ENCODE data around the gene DYNLT4.

The DYNLT4 gene

GRCh38 chr1:44806704-44807363 lies at the start of gene DYNLT4:
TSS of gene DYNLT4 (minus strand) at chr1:44807351. CDS start at chr1:44806668, 683 bp downstream.
- Histone ChIP-seq H3K9ac (ENCODE audit: low read length) (peak within 1 kb of the TSS; percentile 96), H3K4me1 (ENCODE audit: control insufficient read depth, insufficient read depth, low read length) (peaks cover 49% of the 10 kb centered on the region)

GRCh38 chr1:44855742-44856141 lies 48.6 kb upstream of the DYNLT4 start:
- Histone ChIP-seq H3K9ac (ENCODE audit: low read length) (no peak overlapping the region), H3K27me3 (ENCODE audit: control insufficient read depth, insufficient read depth, low read length) (no peaks in the 10 kb centered on the region), H3K27ac (ENCODE audit: low read depth, low read length) (no peak overlapping the region), H3K9me3 (ENCODE audit: control insufficient read depth, insufficient read depth, low read depth, low read length) (no peaks in the 10 kb centered on the region), H3K36me3 (ENCODE audit: control insufficient read depth, insufficient read depth, low read length) (peaks cover 9% of the 10 kb centered on the region; the same call in 1 of the 2 replicates), H3K4me3 (ENCODE audit: low read depth, low read length) (no peak overlapping the region), H3K4me1 (ENCODE audit: control insufficient read depth, insufficient read depth, low read length) (peaks cover 7% of the 10 kb centered on the region)

More at GRCh38 chr1:44806704-44807363, at the start of gene DYNLT4:
- H3K4me3 ChIP-seq (ENCODE audit: low read depth, low read length): peak within 1 kb of the TSS; percentile 20; the same call in 1 of the 2 replicates
- H3K27me3 ChIP-seq (ENCODE audit: control insufficient read depth, insufficient read depth, low read length): no peaks in the 10 kb centered on the region
- H3K27ac ChIP-seq (ENCODE audit: low read depth, low read length): peak within 1 kb of the TSS; percentile 97
- H3K36me3 ChIP-seq (ENCODE audit: control insufficient read depth, insufficient read depth, low read length): peaks cover 43% of the 10 kb centered on the region
- H3K9me3 ChIP-seq (ENCODE audit: control insufficient read depth, insufficient read depth, low read depth, low read length): no peaks in the 10 kb centered on the region

- Histone ChIP-seq H3K9ac (ENCODE audit: low read length) (no peak overlapping the region), H3K27ac (ENCODE audit: low read depth, low read length) (no peak overlapping the region), H3K4me1 (ENCODE audit: control insufficient read depth, insufficient read depth, low read length) (peaks cover 5% of the 10 kb centered on the region; the same call in 1 of the 2 replicates), H3K9me3 (ENCODE audit: control insufficient read depth, insufficient read depth, low read depth, low read length) (no peaks in the 10 kb centered on the region), H3K4me3 (ENCODE audit: low read depth, low read length) (no peak overlapping the region), H3K27me3 (ENCODE audit: control insufficient read depth, insufficient read depth, low read length) (no peaks in the 10 kb centered on the region), H3K36me3 (ENCODE audit: control insufficient read depth, insufficient read depth, low read length) (peaks cover 13% of the 10 kb centered on the region; the same call in 1 of the 2 replicates)
Observed at GRCh38 chr1:44854970-44855369, 47.8 kb upstream of the DYNLT4 start.

- no peaks in the 10 kb centered on the region for H3K9me3 ChIP-seq (ENCODE audit: control insufficient read depth, insufficient read depth, low read depth, low read length)
- H3K4me1 ChIP-seq (ENCODE audit: control insufficient read depth, insufficient read depth, low read length): peaks cover 11% of the 10 kb centered on the region; the same call in 1 of the 2 replicates
- H3K27ac ChIP-seq (ENCODE audit: low read depth, low read length): no peak overlapping the region
- H3K9ac ChIP-seq (ENCODE audit: low read length): no peak overlapping the region
- H3K4me3 ChIP-seq (ENCODE audit: low read depth, low read length): no peak overlapping the region
- H3K27me3 ChIP-seq (ENCODE audit: control insufficient read depth, insufficient read depth, low read length): no peaks in the 10 kb centered on the region
- H3K36me3 ChIP-seq (ENCODE audit: control insufficient read depth, insufficient read depth, low read length): peaks cover 13% of the 10 kb centered on the region; the same call in 1 of the 2 replicates
Observed at GRCh38 chr1:44853201-44853600, 46.0 kb upstream of the DYNLT4 start.

GRCh38 chr1:44851308-44851707 lies 44.2 kb upstream of the DYNLT4 start:
- Histone ChIP-seq H3K9me3 (ENCODE audit: control insufficient read depth, insufficient read depth, low read depth, low read length) (no peaks in the 10 kb centered on the region), H3K36me3 (ENCODE audit: control insufficient read depth, insufficient read depth, low read length) (peaks cover 8% of the 10 kb centered on the region; the same call in 1 of the 2 replicates)

GRCh38 chr1:44849575-44850132 lies 42.5 kb upstream of the DYNLT4 start:
- H3K27me3 ChIP-seq (ENCODE audit: control insufficient read depth, insufficient read depth, low read length): no peaks in the 10 kb centered on the region
- no peak overlapping the region for H3K9ac ChIP-seq (ENCODE audit: low read length)
- H3K36me3 ChIP-seq (ENCODE audit: control insufficient read depth, insufficient read depth, low read length): 0 out of 2 replicates have a peak, but pooled peaks cover 4% of the 10 kb centered on the region
- H3K27ac ChIP-seq (ENCODE audit: low read depth, low read length): no peak overlapping the region
- H3K4me1 ChIP-seq (ENCODE audit: control insufficient read depth, insufficient read depth, low read length): peaks cover 11% of the 10 kb centered on the region; the same call in 1 of the 2 replicates
- H3K9me3 ChIP-seq (ENCODE audit: control insufficient read depth, insufficient read depth, low read depth, low read length): no peaks in the 10 kb centered on the region
- no peak overlapping the region for H3K4me3 ChIP-seq (ENCODE audit: low read depth, low read length)

More at GRCh38 chr1:44851308-44851707, 44.2 kb upstream of the DYNLT4 start:
- Histone ChIP-seq H3K4me3 (ENCODE audit: low read depth, low read length) (no peak overlapping the region), H3K27me3 (ENCODE audit: control insufficient read depth, insufficient read depth, low read length) (no peaks in the 10 kb centered on the region), H3K27ac (ENCODE audit: low read depth, low read length) (no peak overlapping the region), H3K9ac (ENCODE audit: low read length) (no peak overlapping the region), H3K4me1 (ENCODE audit: control insufficient read depth, insufficient read depth, low read length) (peaks cover 11% of the 10 kb centered on the region; the same call in 1 of the 2 replicates)

GRCh38 chr1:44848456-44849181 lies 41.5 kb upstream of the DYNLT4 start:
- Histone ChIP-seq H3K27me3 (ENCODE audit: control insufficient read depth, insufficient read depth, low read length) (no peaks in the 10 kb centered on the region), H3K36me3 (ENCODE audit: control insufficient read depth, insufficient read depth, low read length) (0 out of 2 replicates have a peak, but pooled peaks cover 4% of the 10 kb centered on the region), H3K4me1 (ENCODE audit: control insufficient read depth, insufficient read depth, low read length) (peaks cover 11% of the 10 kb centered on the region; the same call in 1 of the 2 replicates), H3K9me3 (ENCODE audit: control insufficient read depth, insufficient read depth, low read depth, low read length) (no peaks in the 10 kb centered on the region), H3K27ac (ENCODE audit: low read depth, low read length) (no peak overlapping the region), H3K9ac (ENCODE audit: low read length) (no peak overlapping the region), H3K4me3 (ENCODE audit: low read depth, low read length) (no peak overlapping the region)

GRCh38 chr1:44847845-44848244 lies 40.7 kb upstream of the DYNLT4 start:
- 0 out of 2 replicates have a peak, but pooled peaks cover 4% of the 10 kb centered on the region for H3K36me3 ChIP-seq (ENCODE audit: control insufficient read depth, insufficient read depth, low read length)
- H3K4me1 ChIP-seq (ENCODE audit: control insufficient read depth, insufficient read depth, low read length): peaks cover 11% of the 10 kb centered on the region; the same call in 1 of the 2 replicates
- no peaks in the 10 kb centered on the region for H3K9me3 ChIP-seq (ENCODE audit: control insufficient read depth, insufficient read depth, low read depth, low read length)
- no peak overlapping the region for H3K4me3 ChIP-seq (ENCODE audit: low read depth, low read length)
- H3K27me3 ChIP-seq (ENCODE audit: control insufficient read depth, insufficient read depth, low read length): no peaks in the 10 kb centered on the region
- no peak overlapping the region for H3K27ac ChIP-seq (ENCODE audit: low read depth, low read length)
- H3K9ac ChIP-seq (ENCODE audit: low read length): no peak overlapping the region

GRCh38 chr1:44846985-44847384 lies 39.8 kb upstream of the DYNLT4 start:
- Histone ChIP-seq H3K4me1 (ENCODE audit: control insufficient read depth, insufficient read depth, low read length) (peaks cover 11% of the 10 kb centered on the region; the same call in 1 of the 2 replicates), H3K27ac (ENCODE audit: low read depth, low read length) (no peak overlapping the region), H3K27me3 (ENCODE audit: control insufficient read depth, insufficient read depth, low read length) (peaks cover 5% of the 10 kb centered on the region), H3K36me3 (ENCODE audit: control insufficient read depth, insufficient read depth, low read length) (0 out of 2 replicates have a peak, but pooled peaks cover 4% of the 10 kb centered on the region), H3K9me3 (ENCODE audit: control insufficient read depth, insufficient read depth, low read depth, low read length) (no peaks in the 10 kb centered on the region), H3K4me3 (ENCODE audit: low read depth, low read length) (no peak overlapping the region), H3K9ac (ENCODE audit: low read length) (no peak overlapping the region)

- peaks cover 12% of the 10 kb centered on the region for H3K27me3 ChIP-seq (ENCODE audit: control insufficient read depth, insufficient read depth, low read length)
- H3K9ac ChIP-seq (ENCODE audit: low read length): peak within 1 kb of the TSS; percentile 43
- no peak within 1 kb of the TSS for H3K27ac ChIP-seq (ENCODE audit: low read depth, low read length)
- no peaks in the 10 kb centered on the region for H3K9me3 ChIP-seq (ENCODE audit: control insufficient read depth, insufficient read depth, low read depth, low read length)
- peak within 1 kb of the TSS; percentile 68 for H3K4me3 ChIP-seq (ENCODE audit: low read depth, low read length)
- no peaks in the 10 kb centered on the region; the same call in 1 of the 2 replicates for H3K4me1 ChIP-seq (ENCODE audit: control insufficient read depth, insufficient read depth, low read length)
- no peaks in the 10 kb centered on the region for H3K36me3 ChIP-seq (ENCODE audit: control insufficient read depth, insufficient read depth, low read length)
Observed at GRCh38 chr1:44842862-44843655, 35.9 kb upstream of the DYNLT4 start, which contains the start of gene PTCH2. TSS of gene PTCH2 (minus strand) at chr1:44843253. CDS start at chr1:44842932, 321 bp downstream.
